Kidney tubule cell (primary cell): ENCODE results near the gene CD79A.

Experiments
- DNase-seq: peaks from one replicate; pipeline ENCODE4 v3.0.0-alpha.2; 2018; ENCODE audit warnings: low spot score

CD79A gene

DNA sequence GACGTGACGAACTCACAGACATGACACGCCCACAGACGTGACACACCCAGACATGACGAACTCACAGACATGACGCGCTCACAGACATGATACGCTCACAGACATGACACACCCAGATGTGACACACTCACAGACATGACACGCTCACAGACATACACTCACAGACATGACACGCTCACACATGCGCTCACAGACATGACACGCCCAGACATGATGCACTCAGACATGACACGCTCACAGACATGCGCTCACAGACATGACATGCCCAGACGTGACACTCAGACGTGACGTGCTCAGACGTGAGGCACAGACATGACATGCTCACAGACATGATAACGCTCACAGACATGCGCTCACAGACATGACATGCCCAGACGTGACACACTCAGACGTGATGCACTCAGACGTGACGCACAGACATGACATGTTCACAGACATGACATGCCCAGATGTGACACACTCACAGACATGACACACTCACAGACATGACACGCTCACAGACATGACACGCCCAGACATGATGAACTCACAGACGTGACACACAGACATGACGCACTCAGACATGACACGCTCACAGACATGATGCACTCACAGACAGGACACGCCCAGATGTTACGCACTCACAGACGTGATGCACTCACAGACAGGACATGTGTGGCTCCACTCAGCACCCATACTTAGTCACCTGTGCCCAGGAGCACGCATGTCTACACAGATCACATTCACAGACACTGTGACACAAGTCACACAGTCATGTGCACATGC lies 43.1 kb downstream of the CD79A start:
- no peak for DNase-seq

DNA sequence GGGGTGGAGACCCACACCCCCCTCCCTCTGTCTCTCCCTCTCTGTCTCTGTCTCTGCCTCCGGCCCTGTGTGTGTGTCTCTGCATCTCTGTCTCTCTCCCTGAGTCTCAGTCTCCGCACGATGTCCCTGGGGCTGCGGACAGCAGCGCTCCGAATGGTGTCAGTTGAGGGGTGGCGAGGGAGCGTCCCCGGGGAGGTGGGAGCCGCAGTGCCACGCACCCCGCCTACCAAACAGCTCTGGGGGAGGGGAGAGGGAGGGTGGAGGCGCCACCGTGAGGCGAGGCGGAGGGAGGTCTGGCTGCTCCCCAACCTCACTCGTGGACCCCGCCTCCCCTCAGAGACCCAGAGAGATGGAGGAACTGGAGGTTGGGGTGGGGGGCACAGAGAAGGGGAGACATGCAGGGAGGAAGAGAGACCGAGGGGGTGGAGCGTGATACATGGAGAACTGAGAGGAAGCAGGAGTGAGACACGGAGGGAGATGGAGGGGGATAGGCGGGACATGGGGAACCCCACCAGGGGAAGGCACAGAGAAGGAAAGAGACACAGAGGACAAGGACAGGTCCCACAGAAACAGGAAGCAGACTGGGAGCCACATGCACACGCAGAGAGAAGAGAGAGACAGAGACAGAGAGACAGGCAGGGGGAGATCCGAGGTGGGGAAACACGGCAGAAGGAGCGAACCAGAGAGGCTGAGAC lies 44.0 kb downstream of the CD79A start:
- DNase-seq = no peak

DNA sequence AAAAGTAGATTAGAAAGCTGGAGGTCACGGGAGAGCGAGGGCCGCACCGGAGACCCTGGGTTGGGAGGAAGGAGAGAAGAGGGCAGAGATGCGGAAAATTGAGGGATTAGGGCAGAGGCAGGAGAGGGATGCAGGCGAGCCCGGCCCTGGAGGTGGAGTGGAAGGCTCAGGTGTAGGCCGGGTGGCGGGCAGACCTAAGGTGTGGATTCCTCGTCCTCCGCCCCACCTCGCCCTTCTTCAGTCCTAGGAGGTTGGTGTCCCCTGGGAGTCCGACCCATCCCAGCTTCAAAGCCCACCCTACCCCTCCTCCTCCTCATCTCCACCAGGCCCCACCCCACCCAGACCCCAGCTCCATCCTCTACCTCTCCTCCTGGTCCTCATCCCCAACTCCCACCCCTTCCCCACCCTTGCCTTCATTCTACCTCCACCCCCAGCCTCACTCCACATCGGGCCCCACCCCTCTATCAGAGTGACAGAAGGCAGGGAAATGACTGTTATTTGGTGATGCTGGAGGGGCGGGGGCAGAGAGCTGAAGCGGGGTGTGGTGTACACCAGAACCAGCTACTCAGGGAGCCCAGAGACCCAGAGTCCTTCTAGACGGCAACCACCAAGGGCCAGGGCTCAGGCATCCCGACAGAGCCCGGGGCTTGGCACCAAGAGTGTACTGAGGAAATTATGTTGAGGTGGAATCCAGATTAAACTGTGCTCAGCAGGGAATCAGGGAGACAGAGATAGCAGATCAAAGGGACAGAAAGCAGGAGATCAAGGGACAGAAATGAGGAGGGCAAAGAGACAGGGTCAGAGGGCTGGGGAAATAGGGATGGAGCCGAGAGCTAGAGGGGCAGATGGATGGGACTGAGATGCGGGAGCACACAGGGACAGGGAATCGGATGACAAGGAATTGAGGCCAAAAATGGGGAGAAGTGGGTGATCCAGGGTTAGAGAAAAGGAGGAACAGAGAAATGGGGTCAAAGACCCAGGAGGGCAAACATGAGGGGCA lies 44.8 kb downstream of the CD79A start:
- DNase-seq = no peak

DNA sequence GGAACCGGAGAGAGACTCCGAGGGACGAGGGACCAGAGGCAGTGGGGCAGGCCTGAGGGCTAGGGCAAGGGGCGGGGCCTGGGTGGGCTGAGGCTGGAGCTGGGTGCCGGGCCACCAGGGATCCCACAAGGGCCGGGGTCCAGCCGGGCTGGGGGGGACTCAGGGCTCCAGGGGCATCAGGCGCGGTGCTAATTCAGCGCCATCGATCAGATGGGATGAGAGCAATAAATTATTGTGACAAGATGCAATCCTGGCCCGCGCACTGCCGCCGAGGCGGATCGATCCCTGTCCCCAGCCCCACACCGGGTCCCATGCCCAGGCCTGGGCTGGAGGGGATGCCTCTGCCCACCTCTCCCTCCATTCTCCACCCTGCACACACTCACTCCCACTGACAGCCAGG lies 45.5 kb downstream of the CD79A start:
- no peak for DNase-seq

DNA sequence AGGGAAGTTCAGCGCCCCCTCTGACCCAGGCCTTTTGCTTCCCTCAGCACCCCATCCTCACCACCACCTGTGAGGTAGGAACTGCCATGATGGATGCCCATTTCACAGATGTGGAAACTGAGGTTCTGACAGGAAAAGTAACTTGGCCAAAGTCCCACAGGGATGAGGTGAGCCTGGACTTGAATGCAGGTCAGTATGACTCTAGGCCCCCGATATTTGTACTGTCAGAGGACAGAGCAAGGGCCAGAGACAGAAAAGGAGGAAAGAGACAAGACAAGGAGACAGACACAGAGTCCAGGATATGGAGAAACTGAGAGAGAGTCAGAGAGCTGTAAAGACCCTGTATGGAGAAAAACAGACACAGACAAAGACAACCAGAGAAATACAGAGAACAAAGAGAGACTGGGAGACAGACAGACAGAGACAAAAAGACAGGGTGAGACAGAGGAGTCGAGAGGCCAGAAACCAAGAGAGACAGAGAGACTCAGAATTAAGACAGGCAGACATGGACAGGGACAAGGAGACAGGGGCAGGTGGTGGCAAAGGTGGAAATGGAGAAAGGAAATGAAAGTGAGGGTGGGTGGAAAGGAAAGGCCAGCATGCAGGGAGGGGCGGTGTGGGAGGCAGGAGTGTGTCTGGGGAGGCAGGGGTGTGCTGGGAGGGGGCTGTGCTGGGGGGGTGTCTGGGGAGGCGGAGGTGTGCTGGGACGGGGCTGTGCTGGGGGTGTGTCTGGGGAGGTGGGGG lies 46.1 kb downstream of the CD79A start:
- no peak for DNase-seq

DNA sequence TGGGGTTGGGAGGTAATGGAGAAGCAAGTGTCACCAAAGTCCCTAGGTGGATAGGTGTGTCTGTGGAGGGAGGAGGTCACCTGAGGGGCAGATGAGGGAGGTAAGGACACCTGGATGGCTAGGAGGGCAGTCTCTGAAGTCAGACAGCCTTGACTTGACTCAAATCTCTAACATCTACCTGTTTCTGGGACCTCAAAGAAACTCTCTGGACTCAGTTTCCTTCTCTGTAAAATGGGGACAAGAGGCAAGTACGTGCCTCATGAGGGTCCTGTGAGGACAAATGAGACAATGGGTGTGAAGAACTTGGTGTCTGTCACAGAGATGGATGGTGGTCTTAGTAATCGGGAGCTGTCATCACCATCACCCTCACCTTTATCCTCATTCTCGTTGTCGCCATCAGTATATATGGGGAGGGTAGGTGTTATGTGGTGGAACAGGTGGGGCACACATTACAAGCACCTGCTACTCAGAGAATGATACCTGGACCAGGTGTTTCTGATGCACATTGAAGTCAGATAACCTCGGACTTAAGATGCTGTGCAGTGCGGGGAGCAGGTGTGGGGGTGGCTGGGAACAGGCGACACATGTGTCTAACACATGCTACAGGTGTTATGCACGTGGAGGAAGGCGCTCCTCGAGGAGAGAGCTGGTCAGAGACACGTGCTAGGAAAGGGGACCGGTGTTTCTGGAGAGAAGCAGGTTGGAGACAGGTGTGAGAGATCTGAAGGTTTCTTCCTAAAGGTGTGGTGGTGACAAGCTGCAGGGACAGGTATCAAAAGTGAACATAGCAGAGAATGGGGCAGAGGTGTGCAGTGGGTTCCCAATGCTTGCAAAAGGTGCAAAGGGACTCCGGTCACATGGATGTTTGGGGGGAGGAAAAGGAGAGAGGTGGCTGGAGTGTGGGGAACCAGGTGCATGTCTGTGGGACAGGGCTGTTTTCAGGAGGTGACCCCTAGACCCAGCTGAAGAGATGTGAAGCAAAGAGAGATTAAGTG lies 47.4 kb downstream of the CD79A start:
- no peak for DNase-seq

DNA sequence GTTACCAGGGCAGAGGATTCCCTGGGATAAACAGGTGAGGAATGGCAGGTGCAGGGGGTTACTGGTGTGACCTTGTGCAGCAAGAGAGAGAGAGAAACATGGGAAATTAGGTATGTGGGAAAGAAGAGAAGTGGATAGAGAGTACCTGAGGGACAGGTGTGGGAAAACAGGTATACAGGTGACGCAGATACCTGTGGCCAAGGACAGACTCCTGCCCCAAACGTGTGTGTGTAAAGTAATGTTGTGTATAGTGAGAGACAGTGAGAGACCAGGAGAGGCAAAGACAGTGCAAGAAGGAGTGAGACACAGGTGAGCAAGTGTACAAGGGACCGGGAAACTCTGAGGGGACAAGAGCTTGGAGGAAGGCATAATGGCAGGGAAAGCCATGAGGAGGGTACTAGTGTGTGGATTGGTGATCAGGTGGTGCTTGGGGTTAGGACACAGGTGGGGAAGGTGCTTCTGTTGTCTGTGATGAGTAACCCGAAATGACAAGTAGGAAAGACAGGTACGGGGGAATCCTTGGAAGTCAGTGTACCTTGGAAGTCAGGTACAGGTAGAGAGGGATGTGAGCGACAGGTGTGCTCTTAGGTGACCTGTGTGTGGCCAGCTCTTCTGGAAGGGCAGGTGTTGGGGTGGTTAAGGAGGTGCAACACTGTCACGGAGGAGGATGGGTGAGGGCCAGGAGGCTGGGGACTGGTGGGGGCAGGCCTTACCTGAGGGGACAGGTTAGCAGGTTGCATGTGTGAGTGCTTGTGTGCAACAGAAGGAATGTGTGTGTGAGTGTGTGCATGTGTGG lies 48.3 kb downstream of the CD79A start:
- DNase-seq = no peak

DNA sequence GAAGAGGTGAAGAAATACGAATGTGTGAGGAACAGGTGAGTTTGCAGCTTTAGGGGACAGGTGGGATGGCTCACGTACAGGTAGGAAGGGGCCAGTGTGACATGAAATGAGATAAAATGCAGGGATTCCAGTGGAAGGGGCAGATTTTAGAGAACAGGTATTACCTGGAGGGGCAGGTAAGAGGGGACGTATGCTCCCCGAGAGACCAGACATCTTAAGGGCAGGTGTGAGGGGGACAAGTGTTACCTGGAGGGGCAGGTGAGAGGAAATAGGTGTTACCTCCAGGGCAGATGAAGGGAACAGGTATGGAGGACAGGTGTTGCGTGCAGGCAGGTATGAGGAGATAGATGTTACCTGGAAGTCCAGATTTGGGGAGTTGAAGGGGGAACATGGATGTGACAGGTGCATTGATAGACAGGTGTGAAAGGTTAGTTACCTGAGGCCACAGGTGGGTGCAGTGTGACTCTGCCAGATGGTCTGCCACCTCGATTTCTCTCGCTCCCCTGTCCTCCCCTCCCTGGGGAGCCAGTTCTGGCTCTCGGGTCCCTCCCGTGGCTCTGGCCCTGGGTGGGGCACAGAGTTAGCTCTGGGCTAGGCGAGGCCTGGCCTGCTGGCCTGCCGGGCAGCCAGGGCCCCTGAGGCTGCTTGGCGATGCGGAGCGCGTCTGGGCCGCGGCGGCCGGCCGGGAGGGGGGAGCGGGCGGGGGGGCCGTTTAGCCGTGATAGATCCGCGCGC lies 49.1 kb downstream of the CD79A start:
- DNase-seq = no peak

DNA sequence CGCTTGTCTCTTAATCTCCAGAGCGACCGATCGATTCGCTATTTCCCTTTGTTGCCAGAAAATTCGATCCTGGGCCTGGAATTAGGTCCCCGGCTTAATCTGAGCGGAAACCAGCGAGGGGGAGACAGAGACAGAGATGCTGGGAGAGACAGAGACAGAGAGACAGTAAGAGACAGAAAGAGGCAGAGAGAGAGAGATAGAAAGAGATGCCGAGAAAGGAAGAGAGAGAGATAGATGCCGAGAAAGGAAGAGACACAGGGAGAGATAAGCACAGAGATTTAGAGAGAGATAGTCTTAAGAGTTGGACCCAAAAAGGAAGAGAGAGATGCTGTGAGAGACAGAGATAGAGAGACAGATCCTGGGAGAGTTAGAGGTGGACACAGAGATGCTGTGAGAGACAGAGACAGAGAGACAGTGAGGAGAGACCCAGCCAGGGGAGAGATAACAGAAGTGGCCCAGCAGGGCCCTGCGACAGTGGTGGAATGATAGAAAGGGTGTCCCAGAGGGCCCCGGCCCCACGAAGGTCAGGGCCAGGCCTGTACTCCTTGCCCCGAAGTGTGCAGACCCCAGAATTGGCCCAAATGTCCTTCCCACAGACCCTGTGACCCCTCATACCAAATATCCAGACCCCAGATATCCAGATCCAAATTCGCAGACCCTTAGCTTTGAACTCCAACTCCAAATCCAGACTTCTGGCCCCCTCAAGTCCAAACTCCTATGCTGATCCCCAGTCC lies 49.9 kb downstream of the CD79A start:
- DNase-seq = no peak

DNA sequence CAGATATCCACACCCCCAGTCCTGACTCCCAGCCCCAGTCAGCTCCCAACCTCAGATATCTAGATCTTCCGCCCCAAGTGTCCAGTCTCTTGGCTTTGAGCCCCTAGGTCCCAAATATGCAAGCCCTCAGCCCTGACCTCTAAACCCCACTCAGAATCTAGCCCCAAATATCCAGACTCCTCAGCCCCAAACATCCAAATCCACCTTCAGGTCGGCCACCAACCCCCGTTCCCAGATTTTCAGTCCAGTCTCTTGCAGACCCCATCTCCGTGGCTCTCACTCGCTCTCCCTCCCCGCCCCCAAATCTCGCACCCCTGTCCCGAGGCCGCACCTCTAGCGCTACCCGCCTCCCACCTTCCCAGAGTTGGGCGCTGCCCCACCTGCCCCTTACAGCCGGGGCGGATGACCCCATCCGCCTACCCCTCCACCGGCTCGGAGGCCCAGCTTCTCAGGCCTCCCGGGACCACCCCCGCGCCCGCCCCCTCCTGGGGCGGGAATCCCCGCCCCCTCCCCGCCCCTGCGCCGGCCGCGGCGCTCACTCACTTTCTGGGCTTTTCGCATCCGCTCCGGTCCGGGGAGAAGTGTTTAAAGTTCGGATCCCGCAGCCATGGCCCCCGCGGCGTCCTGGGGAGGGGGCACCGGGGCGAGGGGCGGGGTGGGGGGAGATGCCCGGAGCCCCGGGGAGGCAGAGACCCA lies 50.6 kb downstream of the CD79A start:
- DNase-seq = no peak

DNA sequence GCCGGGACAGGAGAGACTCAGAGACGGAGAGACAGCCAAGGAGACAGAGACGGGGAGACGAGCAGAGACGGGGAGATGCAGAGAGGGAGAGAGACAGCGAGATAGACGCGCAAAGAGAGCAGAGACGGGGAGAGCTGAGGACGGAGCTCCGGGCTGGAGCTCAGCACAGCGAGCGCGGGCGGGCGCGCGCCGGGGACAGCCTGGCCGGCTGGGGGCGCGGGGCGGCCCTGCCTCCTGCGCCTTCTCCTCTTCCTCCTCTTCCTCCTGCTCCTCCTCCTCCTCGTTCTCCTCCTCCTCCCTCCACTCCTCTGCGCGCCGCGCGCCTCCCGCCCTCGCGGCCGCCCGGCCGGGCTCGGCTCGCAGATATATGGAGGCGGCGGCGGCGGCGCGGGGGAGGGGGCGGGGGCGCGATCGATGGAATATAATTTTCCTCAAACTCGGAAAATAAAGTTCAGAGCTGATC lies 51.2 kb downstream of the CD79A start, which contains the start of gene ERFL:
Gene ERFL (minus strand): TSS at position 229 of the 463 bp plus-strand sequence. CDS start 15,530 bp downstream, outside the sequence.
- DNase-seq = no peak

DNA sequence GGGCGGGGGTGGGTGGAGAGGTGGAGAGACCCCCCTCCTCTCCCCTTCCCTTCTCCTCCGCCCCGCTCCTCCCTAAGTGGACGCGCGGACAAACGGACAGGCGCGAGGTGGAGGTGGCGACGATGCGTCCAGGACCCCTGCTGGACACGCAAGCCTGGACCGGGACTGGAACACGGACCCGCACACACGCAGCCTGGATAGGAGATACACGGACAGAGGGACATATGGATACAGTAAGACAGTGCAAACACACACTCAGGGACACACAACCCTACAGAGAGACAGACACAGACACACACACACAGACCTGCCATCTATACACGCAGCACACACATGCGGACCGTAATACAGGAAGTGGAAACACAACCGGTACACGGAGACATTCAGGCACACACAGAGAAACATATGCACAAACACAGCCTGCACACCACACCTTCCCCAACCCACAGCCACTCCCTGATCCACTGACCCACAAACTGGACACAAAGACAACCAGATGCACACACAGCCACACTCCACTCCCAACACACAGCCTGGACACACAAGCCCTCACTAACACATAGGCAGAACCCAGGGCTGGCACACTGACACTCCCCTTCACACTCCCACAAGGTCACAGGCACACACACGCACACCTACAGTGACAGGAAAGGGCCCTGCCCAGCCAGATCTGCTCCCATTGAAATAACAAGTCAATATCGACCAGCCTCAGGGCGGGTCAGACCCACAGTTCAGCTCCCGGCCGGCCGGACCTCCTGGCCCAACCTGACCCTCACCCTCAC lies 51.9 kb downstream of the CD79A start:
- DNase-seq = no peak

DNA sequence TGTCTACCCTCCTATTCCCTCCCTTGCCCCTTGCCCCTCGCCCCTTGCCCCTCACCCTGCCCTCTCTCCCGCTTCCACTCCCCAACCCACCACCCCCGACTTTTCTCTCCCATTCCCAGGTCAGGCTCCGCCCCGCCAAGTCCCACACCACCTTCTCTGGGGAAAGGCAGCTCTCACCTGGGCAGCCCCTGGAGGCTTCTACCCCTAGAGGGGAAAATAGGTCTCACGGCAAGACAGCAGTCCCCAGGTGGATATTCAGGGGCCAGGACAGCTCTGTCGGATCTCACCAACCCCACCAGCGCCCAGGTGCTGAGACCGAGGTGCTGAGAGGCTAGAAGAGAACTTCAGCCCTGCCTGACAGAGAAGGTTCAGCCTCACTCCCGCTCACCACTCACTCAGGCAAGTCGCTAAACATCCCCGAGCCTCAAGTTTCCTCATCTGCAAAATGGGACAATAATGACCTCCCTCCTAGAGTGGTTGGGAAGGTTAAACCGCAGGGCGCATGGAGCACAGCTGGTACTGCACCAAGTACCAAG lies 52.5 kb downstream of the CD79A start:
- DNase-seq = no peak

DNA sequence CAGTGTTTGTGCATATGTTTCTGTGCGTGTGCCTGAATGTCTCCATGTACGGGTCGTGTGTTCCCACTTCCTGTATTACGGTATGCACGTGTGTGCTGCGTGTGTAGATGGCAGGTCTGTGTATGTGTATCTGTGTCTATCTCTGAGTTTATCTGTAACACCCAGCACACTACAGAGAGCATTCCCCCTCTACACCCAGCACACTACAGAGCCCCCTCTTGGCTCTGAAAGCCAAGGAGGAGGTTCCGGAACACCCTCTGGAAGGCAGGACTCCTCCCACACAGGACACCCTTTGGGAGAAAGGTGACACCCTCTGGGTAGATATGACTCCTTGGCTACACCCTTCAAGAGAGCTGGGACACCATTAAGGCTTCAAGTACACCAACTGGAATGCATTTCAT lies 53.2 kb downstream of the CD79A start:
- no peak for DNase-seq
